GM12872 (cell line): ENCODE results near the gene SYNDIG1.

ENCODE experiments used
- CTCF ChIP-seq: IDR thresholded peaks from 3 replicates; pipeline ENCODE4 v1.5.1; 2011; ENCODE audit warnings: low read depth, mild to moderate bottlenecking, low read length, moderate library complexity; ENCODE audit not compliant: insufficient read depth

Gene SYNDIG1

DNA sequence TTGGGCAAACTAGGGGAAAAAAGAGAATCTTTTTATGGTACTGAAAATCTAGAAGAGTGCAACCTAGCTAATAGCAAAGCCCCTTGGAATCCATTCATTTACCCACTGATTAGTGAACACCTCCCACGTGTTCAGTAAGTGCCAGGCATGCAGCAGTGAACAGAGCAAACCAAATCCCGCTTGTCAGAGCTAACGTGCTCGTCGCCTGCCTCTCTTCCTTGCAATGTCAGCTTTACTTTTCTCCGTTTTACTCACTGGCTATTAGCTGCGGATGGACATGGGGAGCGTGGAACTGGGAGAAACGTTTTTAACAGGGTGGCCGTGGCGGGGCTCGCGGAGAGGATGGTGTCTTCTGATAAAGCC is 120.4 kb downstream of the SYNDIG1 start:
- no peak for TF ChIP-seq CTCF

GRCh38 chr20:24590178-24590982 is 121.0 kb downstream of the SYNDIG1 start:
- no peak for TF ChIP-seq CTCF

DNA sequence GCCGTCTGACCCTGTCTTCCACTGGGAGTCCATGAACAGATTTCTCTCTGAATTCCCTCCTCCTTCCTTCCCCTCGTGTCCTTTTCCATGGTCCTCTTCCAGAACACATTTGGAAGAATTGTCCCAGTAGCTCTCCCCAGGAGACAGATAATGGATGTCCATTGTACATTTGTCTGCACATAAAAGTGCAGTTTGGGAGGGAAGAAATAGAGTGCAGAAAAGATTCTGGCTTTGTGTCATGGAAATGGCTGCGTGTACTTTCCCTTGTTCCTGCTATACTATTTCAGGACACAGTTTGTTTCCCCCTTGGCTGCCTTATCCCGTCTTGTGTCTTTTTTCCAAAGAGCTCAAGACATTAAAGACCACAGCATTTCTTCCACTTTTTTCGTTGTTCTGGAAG is 127.6 kb downstream of the SYNDIG1 start:
- TF ChIP-seq CTCF, result no peak

GRCh38 chr20:24598346-24598745 is 128.9 kb downstream of the SYNDIG1 start:
- TF ChIP-seq CTCF, result no peak

- TF ChIP-seq CTCF, result no peak
Observed at GRCh38 chr20:24598996-24599395, 129.6 kb downstream of the SYNDIG1 start.

- no peak for TF ChIP-seq CTCF
Observed at GRCh38 chr20:24600012-24600411, 130.6 kb downstream of the SYNDIG1 start.

- no peak for TF ChIP-seq CTCF
Observed at GRCh38 chr20:24603454-24603853, 134.0 kb downstream of the SYNDIG1 start.
